HAP-1 (cell line): ENCODE measurements around the gene LBHD2.

Source experiments
- DNase-seq, 2 experiments: peaks; one replicate each; pipeline ENCODE4 v3.0.0-alpha.2; 2016 to 2020; ENCODE audit warnings: low spot score in 2 of 2
- H3K27me3 ChIP-seq: fragments of 250-450 bp; sonication (Bioruptor Pico); 2 replicates; pipeline ENCODE4 v1.5.1; 2020; ENCODE audit warnings: low read depth, mild to moderate bottlenecking, moderate library complexity
- H3K36me3 ChIP-seq: fragments of 250-450 bp; sonication (Bioruptor Pico); replicated peaks from 2 replicates; pipeline ENCODE4 v1.5.1; 2020; ENCODE audit warnings: mild to moderate bottlenecking
- H3K4me1 ChIP-seq: fragments of 250-450 bp; sonication (Bioruptor Pico); 2 replicates; pipeline ENCODE4 v1.5.1; 2020; ENCODE audit warnings: mild to moderate bottlenecking
- H3K4me3 ChIP-seq: fragments of 250-450 bp; sonication (Bioruptor Pico); 2 replicates; pipeline ENCODE4 v1.5.1; 2020; ENCODE audit warnings: mild to moderate bottlenecking, moderate library complexity
- H3K9me3 ChIP-seq: fragments of 250-450 bp; sonication (Bioruptor Pico); 2 replicates; pipeline ENCODE4 v1.5.1; 2020; ENCODE audit warnings: mild to moderate bottlenecking, moderate library complexity
- in situ Hi-C: fragments of 300-500 bp; cut with MboI; formaldehyde crosslinking; loops from 3 replicates; pipeline ENCODE4 v1.14.3; 2020; ENCODE audit warnings: low sequenced_read_pairs, inconsistent platforms, mixed read lengths

LBHD2 gene

DNA sequence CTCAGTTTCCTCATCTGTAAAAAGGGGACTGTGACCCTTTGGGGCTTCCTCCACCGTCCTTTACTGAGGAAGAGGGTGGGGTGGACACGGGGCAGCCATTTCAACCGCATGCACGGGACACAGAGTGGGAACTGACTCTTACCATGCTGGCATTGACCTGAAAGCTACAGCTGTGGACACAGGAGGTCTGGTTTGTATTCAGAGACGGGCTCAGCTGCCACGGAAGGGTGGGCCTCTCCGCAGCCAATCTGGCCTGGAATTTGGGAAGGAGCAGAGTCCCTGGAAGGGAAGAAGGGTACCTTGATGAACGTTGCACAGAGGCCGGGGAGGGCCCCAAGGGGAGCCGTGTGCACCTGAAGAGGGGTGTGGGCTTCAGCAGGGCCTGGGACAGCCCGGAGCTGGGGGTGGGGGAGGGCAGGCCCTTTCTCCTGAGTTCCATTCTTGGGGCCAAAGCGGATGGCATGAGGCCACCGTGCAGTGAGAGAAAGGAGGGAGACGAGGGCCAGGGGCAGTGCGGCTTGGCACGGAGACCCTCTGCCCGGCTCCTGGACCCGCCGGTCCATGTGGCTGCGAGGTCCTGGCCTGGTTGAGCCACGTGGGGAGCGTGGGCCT, 53.8 kb downstream of the LBHD2 start:
- no peak for DNase-seq
- in situ Hi-C loops, result no loop called here
- peaks cover 3% of the 10 kb centered on the region for H3K36me3 ChIP-seq
- H3K27me3 ChIP-seq, result no peaks in the 10 kb centered on the region
- no peak overlapping the region for H3K4me3 ChIP-seq
- no peaks in the 10 kb centered on the region for H3K9me3 ChIP-seq
- H3K4me1 ChIP-seq, result no peaks in the 10 kb centered on the region

DNA sequence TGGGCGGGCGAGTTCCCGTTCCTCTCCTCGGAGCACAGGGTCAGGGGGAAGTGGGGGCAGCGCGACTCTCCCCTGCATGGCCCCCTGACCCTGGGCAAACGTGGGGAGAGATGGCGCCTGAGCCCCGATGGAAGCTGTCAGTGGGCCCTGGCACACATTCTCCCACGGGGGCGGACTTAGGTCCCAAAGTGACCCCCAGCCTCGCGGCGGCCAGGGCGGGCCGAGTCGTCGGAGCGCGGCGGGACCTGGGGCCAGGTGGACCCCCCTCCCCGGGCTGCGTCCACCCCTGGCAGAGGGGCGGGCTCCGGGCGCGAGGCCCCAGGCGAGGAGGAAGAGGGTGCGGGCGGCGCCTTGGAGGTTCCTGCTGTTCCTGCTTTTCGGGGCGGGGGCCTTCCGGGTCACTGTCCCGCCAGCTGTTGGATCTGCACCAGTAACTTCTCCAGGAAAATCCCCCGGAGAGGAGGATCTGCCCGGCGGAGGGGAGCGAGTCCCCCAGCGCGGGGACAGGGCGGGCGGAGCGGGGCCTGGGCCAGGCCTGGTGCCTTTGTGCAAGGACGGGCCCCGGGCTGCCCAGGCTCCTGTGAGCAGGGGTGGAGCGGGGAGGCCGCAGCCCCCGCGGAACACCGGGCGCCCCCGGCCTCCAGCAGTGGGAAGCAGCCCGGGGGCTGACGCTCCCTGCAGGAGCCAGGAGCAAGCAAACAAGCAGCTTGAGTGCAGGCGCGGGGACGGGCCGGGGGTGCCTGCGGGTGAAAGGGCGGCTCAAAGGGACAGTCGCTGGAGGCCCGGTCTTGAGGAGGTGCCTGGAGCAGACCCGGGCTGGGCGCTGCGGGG, 54.5 kb downstream of the LBHD2 start:
- no peak for DNase-seq
- in situ Hi-C loops, result no loop called here

DNA sequence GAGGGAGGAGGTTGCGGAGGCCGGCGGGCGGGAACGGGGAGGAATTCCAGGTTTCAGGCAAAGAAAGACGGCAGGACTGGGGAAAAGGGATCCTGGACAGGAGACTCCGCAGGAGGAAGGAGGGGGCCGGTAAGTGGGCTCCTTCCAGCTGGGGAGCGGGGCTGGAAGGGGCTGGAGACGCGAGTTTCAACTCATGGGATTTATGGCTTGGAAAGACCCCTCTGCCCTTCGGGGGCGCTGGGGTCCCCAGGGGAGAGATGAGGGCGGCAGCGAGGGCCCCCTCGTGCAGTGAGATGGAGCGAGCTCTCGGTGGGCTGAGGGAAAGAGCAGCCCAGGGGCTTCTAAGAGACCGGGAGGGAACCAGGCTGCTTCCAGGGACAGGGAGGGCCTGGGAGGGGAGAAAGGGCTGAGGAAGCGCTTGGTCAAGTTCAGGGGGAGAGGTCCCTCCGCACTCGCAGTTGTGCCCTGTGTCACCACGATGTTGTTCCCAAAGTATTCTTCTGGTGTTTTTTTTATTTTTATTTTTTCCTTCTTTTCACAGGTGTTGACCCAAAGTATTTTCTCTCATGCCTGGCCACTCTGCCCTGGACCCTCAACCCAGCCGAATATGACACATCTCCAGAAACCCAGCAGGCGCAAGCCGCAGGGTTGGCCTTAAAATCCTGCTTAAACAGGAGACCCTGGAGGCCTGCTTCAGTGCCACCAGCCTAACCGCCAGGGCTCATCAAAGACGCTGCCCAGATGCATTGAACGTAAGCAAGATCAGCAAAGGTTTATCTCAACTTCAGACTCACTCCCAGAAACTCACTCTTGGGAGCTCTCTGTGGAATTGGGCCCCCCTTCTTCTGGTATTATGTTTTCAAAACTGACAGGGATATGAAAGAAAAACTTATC, 55.4 kb downstream of the LBHD2 start:
- Histone ChIP-seq H3K9me3 (no peaks in the 10 kb centered on the region), H3K36me3 (no peaks in the 10 kb centered on the region; the same call in 1 of the 2 replicates), H3K27me3 (no peaks in the 10 kb centered on the region), H3K4me3 (no peak overlapping the region), H3K4me1 (no peaks in the 10 kb centered on the region)
- in situ Hi-C loops, result no loop called here
- no peak for DNase-seq

More for the DNA sequence above, 54.5 kb downstream of the LBHD2 start:
- Histone ChIP-seq H3K9me3 (no peaks in the 10 kb centered on the region), H3K36me3 (no peaks in the 10 kb centered on the region; the same call in none of the 2 replicates), H3K27me3 (no peaks in the 10 kb centered on the region), H3K4me3 (no peak overlapping the region), H3K4me1 (no peaks in the 10 kb centered on the region)
